Stimulated activated CD8-positive, alpha-beta memory T cell treated with anti-CD3 and anti-CD28 coated beads, Interleukin-7, amount 100 ng/mL, for 4 hours (primary cell): ENCODE data around the gene LY6G6D.
A peak's percentile ranks its signal among the peaks of the same experiment; 100 is the strongest.

Experiments
- DNase-seq, 2 donors: peaks; one replicate each; pipeline ENCODE4 v3.0.0-alpha.2; 2020; ENCODE audit warnings: low read depth in 2 of 2

The LY6G6D gene

DNA sequence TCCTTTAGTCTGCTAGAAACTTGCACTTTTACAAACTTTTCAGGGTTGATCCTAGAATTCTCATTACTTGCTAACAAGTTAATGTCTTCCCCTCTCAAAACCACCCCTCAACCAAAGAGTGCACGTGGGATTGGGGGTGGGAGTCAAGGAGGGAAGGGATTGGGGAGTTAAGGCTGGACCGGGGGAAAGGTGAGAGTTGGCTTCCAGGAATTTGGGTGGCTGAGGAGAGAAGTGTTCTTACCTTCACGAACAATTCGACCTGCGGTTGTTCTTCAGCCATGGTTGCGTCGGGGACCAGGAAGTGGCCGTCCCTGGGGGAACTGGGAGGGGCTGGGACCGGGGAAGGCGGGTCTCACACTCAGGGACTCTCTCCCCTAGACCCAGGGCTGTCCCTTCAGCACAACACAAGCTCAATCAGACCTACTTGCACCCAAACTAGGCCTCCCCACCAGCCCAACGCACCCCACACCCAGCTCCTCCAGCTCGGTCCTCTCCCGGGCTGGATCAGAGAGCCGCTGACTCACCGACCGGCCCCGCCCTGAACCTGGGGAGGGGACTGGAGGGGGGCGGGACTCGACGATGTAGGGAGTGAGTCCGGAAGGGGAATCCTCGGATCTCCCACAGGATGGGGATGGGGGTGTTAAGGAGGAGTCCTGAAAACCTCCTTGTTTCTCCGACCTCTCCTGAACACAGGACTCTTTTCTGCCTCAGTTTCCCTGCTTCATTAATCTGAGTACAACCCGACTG lies 21.0 kb downstream of the LY6G6D start, which contains the start of gene CLIC1:
Gene CLIC1, minus strand, starts transcription at position 510 of the 747 bp plus-strand sequence. Its CDS starts 230 bp downstream, at position 280.
- DNase-seq = peak; percentile 61 to 70

DNA sequence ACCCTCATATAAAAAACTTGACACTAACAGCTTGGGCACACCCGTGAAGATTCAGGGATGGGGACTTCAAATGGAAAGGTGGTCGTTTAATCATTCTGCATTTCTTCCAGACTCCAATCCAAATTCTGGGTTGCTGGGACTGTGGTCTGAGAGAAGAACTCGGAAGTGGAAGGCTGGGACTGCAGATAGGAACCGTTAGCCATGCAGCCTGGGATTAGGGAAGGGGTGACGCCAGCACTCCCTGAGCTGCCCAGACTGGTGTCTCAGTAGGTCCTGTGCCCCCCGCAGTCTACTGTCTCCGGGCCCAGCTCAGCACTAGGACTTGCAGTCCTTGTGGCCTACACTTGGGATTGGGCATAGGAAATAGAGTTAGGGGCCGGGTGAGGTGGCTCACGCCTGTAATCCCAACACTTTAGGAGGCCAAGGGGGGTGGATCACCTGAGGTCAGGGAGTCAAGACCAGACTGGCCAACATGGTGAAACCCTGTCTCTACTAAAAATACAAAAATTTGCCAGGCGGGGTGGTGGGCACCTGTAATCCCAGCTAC lies 21.7 kb downstream of the LY6G6D start:
- DNase-seq = no peak

DNA sequence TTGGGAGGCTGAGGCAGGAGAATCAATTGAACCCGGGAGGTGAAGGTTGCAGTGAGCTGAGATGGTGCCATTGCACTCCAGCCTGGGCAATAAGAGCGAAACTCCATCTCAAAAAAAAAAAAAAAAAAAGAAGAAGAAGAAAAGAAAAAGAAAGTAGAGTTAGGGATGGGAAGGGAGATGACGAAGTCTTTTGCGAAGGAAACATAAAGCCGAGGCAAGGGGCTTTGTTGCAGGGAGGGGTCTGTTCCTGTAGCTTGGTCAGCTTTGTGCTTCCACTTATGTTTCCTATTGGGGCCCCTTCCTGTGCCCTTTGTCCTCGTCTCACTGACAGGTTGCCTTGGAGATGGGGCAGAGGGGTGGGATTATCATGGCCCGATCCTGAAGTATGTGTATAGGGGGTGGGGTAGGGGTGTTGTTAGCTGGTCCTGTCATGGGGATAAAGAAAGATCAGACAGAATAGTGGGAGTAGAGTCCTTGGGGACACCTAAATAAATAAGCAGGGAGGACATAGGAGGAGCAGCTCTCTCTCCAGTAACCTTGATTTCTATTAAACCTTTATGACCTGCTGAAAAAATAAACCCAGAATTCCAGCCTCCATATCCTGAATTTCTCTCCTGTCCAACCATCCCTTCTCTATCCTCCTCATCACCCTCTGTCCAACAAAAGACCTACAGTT lies 22.3 kb downstream of the LY6G6D start:
- no peak for DNase-seq

DNA sequence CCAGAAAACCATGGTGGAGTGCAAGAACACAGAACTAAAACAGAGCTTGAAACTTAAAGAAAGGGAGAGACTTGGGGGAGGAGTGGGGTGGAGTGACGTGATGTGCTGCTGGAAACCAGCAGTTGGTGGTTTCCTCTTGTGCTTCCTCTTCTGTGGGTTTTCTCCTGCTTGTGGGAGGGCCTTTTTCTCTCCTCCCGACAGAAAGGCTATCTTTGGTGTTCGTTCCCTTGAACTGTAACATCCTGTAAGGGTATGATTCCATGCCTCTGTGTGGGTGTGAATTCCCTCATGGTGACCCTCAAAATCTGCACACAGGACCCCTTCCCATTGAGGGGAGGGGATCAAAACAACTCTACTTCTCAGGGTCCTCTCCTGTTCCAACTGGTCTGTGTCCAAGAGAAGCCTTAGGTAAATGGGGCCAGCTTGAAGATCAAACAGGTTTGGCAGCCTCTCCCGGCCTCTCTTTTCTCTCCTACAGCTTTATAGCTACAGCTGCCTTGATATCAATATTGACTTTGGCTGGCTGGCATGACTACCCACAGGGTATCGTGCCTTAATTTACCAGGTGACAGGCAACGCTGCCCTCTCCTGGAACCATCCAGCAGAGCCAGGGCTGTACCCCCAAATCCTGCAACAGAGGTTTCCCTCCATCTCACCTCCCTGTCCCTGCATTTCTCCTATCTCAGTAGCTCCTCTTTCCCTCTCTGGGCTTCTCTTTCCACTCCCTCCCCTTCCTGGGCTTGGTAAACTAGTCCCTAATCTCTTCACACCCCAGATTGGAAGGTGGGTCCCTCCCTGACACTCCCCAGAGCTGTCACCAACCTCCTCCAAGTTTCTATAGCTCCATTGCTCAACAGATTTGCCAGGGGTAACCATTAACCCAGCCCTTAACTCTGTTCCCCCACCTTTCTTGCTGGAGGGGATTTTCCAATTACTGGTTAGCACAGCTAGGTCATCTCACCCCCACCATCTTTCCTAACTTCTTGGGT lies 23.1 kb downstream of the LY6G6D start:
- DNase-seq = peak; percentile 55 to 63

- DNase-seq = peak; percentile 92
Observed at GRCh38 chr6:31739639-31740396, 24.7 kb downstream of the LY6G6D start, which contains the start of gene MSH5. Gene MSH5, plus strand, starts transcription at chr6:31740005. Its CDS starts 462 bp downstream, at chr6:31740467.

- no peak for DNase-seq
Observed at GRCh38 chr6:31740397-31741223, 25.5 kb downstream of the LY6G6D start.

DNA sequence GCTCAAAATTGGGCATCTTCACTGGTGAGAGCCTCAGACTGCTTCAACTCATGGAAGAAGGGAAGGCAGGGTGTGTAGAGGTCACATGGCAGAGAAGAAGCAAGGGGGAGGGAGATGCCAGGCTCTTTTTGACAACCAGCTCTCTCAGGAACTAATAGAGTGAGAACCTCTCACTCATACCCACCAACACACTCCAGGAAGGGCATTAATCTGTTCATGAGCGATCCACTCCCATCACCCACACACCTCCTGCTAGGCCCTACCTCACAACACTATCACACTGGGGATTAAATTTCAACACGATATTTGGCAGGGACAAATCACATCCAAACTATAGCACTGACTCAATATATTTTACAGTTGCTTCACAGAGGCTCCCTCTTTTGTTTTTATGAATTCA lies 26.7 kb downstream of the LY6G6D start:
- DNase-seq = no peak

DNA sequence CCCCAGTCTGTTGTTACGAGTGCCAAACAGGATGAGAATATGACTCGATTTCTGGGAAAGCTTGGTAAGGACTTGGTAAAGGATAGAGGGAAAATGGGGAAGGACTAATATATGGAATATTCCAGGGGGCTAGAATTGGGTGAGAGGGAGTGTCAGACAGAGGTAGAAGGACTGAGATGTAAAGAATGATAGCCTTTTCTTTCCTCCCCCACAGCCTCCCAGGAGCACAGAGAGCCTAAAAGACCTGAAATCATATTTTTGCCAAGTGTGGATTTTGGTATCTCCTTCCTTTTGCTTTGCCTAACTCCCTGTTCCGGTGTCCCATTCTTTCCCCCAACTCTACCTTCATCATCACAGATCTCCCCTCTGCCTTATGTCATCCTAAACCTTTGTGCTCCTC lies 27.7 kb downstream of the LY6G6D start:
- DNase-seq = no peak

DNA sequence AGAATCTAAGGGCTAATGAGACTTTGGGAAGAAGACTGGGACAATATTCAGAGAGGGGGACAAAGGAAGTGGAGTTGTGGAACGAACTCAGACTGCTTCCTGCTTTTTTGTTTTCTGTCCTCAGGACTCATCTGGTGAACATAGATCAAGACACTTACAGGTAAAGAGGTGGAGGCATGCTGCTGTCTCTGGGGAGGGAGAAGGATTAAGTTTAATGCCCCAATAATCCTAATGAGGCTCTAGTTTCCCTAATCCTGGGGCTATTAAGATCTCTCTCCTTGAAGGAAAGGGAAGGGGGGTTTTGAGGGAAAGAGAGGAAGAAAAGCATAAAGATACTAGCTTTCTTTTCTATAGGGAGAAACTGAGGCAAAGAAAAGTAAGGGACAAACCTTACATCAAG lies 29.3 kb downstream of the LY6G6D start:
- DNase-seq = no peak

- no peak for DNase-seq
Observed at GRCh38 chr6:31749301-31750036, 34.3 kb downstream of the LY6G6D start.

GRCh38 chr6:31750411-31751022 lies 35.4 kb downstream of the LY6G6D start:
- no peak for DNase-seq

DNA sequence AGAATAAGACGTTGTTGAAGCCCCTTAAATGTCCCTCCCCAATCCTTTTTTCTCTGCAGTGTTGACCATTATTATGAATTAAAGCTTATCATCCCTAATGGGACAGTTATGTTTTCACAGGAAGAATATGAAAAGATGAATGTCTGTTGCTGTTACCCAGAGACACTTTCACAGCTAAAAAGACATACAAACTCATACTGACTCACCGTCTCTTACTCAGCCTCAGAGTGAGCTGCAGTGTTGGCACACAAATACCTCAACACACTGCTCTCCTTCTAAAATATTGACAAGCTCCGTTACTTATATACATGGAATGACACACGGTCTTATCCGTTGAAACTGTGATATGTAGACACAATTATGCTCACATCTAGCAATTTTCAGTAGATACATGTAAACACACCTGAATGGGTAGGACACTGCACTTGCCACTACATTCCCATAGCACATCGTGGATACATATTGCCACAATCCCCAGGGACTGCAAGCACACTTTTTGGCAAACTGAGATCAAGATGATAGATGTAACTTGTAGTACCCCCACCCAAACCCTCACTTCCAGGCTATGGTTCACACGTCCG lies 37.7 kb downstream of the LY6G6D start:
- no peak for DNase-seq

DNA sequence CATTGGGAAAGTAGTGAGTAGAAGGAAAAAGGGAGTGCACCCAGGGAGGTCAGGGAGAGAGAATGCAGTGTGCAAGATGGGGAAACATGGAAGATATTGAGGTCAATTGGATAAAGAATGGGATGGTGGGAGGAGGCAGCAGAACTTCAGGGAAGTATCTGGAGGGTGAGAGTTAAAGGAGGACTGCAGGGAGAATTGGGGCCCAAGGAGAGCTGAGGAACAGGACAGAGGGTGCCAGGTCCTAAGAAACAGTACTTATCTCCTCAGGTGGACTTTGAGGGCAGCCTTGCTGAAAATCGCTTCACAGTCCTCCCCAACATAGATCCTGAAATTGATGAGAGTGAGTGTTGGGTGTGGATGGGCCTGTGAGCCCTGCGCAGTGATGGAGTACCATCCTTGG lies 43.1 kb downstream of the LY6G6D start:
- no peak for DNase-seq

DNA sequence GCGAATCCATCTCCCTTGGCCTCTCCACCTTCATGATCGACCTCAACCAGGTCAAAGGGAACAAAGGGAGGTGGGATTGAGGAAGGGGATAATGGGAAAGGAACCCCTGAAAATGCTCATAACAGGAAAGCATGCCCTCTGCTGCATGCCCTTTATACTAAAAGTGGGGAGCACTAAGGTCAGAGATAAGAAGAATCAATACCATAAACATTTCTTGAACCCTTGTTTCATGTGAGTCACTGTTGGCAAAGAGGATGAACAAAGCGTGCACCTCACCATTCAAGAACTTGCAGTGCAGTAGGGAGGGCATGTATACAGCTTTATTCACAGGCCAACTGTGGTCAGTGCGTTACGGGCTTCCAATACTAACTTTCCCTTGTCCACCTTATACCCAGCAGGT lies 45.6 kb downstream of the LY6G6D start:
- DNase-seq = no peak

DNA sequence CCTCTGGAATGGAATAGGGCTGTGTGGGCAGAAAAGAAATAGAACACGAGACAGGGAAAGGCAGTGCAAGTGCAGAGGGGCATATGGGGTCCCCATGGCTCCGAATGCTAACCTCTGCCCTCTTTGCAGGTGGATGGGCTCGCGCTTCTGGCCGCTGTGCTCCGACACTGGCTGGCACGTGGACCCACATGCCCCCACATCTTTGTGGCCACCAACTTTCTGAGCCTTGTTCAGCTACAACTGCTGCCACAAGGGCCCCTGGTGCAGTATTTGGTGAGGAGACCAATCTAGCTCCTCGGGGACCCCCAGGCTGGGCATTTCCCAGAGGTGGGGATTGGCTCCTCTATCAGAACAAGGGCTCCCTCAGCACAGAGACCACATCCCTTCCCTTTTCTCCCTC lies 46.2 kb downstream of the LY6G6D start:
- DNase-seq = no peak

DNA sequence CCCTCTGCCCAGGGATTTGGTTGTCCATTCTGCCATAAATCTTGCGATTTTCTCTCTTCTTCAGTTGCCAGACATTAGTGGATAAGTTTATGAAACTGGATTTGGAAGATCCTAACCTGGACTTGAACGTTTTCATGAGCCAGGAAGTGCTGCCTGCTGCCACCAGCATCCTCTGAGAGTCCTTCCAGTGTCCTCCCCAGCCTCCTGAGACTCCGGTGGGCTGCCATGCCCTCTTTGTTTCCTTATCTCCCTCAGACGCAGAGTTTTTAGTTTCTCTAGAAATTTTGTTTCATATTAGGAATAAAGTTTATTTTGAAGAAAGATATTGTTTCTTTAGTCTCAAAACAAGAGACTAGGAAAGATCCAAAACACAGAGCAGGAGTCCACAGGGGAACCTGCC lies 47.2 kb downstream of the LY6G6D start, which contains the start of gene SAPCD1:
Gene SAPCD1, plus strand, starts transcription at position 301 of the 400 bp plus-strand sequence. CDS start 399 bp downstream, outside the sequence.
- no peak for DNase-seq

GRCh38 chr6:31762878-31763618 lies 47.9 kb downstream of the LY6G6D start:
- DNase-seq = no peak

DNA sequence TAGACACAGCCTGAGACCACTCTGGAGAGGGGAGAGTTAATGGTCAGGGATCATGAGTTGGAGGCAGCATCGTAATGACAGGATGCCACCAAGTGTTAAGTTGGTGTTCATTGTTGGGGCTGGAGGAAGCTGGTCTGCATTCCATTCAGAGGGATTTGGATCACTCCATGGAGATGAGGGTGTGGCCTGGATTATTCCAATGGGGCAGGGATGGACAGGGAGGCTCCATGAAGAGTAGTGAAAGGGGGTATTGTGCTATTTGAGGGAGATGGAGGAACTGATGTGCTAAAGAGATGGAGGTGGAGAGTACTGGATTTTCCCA lies 48.4 kb downstream of the LY6G6D start:
- DNase-seq = no peak
